ENCODE results near the gene DNAAF1.

Gene DNAAF1

GRCh38 chr16:84161801-84162200, 16.7 kb downstream of the DNAAF1 start:
- Histone ChIP-seq H3K79me2 (ENCODE audit: low read length) (no peaks in the 10 kb centered on the region), H3K4me1 (ENCODE audit: low read length) (peaks cover 8% of the 10 kb centered on the region), H2AFZ (ENCODE audit: low read depth, low read length) (no peak overlapping the region), H3K27ac (ENCODE audit: low read length) (no peak overlapping the region), H3K9ac (ENCODE audit: low read length) (no peak overlapping the region), H3K27me3 (ENCODE audit: low read depth, low read length) (peaks cover 64% of the 10 kb centered on the region), H3K4me2 (ENCODE audit: low read length) (no peak overlapping the region), H3K4me3 (ENCODE audit: low read length) (no peak overlapping the region), H4K20me1 (ENCODE audit: insufficient read depth, low read length) (no peaks in the 10 kb centered on the region), H3K36me3 (replicated peaks; ENCODE audit: low read depth, low read length) (no peaks in the 10 kb centered on the region), H3K9me3 (ENCODE audit: insufficient read depth, low read length) (no peaks in the 10 kb centered on the region)
- TF ChIP-seq EZH2phosphoT487 (IDR thresholded peaks at IDR 0.05; ENCODE audit: low read depth): no peak
- no peak for TF ChIP-seq CTCF (IDR thresholded peaks at IDR 0.05; ENCODE audit: low read depth, low read length)

- Histone ChIP-seq H3K4me2 (ENCODE audit: low read length) (no peak overlapping the region), H3K36me3 (replicated peaks; ENCODE audit: low read depth, low read length) (no peaks in the 10 kb centered on the region), H3K9ac (ENCODE audit: low read length) (no peak overlapping the region), H3K9me3 (ENCODE audit: insufficient read depth, low read length) (no peaks in the 10 kb centered on the region), H3K27me3 (ENCODE audit: low read depth, low read length) (peaks cover 48% of the 10 kb centered on the region), H3K79me2 (ENCODE audit: low read length) (no peaks in the 10 kb centered on the region), H4K20me1 (ENCODE audit: insufficient read depth, low read length) (no peaks in the 10 kb centered on the region), H3K27ac (ENCODE audit: low read length) (no peak overlapping the region), H3K4me1 (ENCODE audit: low read length) (no peaks in the 10 kb centered on the region), H3K4me3 (ENCODE audit: low read length) (no peak overlapping the region), H2AFZ (ENCODE audit: low read depth, low read length) (no peak overlapping the region)
- TF ChIP-seq EZH2phosphoT487 (IDR thresholded peaks at IDR 0.05; ENCODE audit: low read depth): no peak
- no peak for TF ChIP-seq CTCF (IDR thresholded peaks at IDR 0.05; ENCODE audit: low read depth, low read length)
Measured at GRCh38 chr16:84165746-84166145, 20.6 kb downstream of the DNAAF1 start.

- H4K20me1 ChIP-seq (ENCODE audit: insufficient read depth, low read length): no peaks in the 10 kb centered on the region
- no peak for TF ChIP-seq CTCF (IDR thresholded peaks at IDR 0.05; ENCODE audit: low read depth, low read length)
- H3K4me2 ChIP-seq (ENCODE audit: low read length): no peak overlapping the region
- peaks cover 38% of the 10 kb centered on the region for H3K27me3 ChIP-seq (ENCODE audit: low read depth, low read length)
- H3K9me3 ChIP-seq (ENCODE audit: insufficient read depth, low read length): no peaks in the 10 kb centered on the region
- no peak overlapping the region for H3K9ac ChIP-seq (ENCODE audit: low read length)
- no peaks in the 10 kb centered on the region for H3K79me2 ChIP-seq (ENCODE audit: low read length)
- H3K27ac ChIP-seq (ENCODE audit: low read length): no peak overlapping the region
- H2AFZ ChIP-seq (ENCODE audit: low read depth, low read length): no peak overlapping the region
- H3K4me3 ChIP-seq (ENCODE audit: low read length): no peak overlapping the region
- H3K36me3 ChIP-seq (replicated peaks; ENCODE audit: low read depth, low read length): no peaks in the 10 kb centered on the region
- no peaks in the 10 kb centered on the region for H3K4me1 ChIP-seq (ENCODE audit: low read length)
Measured at GRCh38 chr16:84166796-84167695, 21.9 kb downstream of the DNAAF1 start.

- Histone ChIP-seq H4K20me1 (ENCODE audit: insufficient read depth, low read length) (no peaks in the 10 kb centered on the region), H3K36me3 (replicated peaks; ENCODE audit: low read depth, low read length) (no peaks in the 10 kb centered on the region), H3K4me2 (ENCODE audit: low read length) (no peak overlapping the region), H3K9ac (ENCODE audit: low read length) (no peak overlapping the region), H2AFZ (ENCODE audit: low read depth, low read length) (no peak overlapping the region), H3K27me3 (ENCODE audit: low read depth, low read length) (peaks cover 28% of the 10 kb centered on the region), H3K4me3 (ENCODE audit: low read length) (no peak overlapping the region), H3K4me1 (ENCODE audit: low read length) (no peaks in the 10 kb centered on the region), H3K79me2 (ENCODE audit: low read length) (no peaks in the 10 kb centered on the region), H3K27ac (ENCODE audit: low read length) (no peak overlapping the region), H3K9me3 (ENCODE audit: insufficient read depth, low read length) (no peaks in the 10 kb centered on the region)
- TF ChIP-seq EZH2phosphoT487 (IDR thresholded peaks at IDR 0.05; ENCODE audit: low read depth) (no peak), CTCF (IDR thresholded peaks at IDR 0.05; ENCODE audit: low read depth, low read length) (no peak)
Measured at GRCh38 chr16:84169765-84170310, 24.7 kb downstream of the DNAAF1 start.

Data from OCI-LY3 (cell line).